ENCODE data around the gene HAUS3. TPM values are rescaled to one million over a fixed set of nuclear protein-coding genes. Genes with fewer than 3 reads are reported as not detected.

Gene HAUS3
- total and polyA plus RNA-seq, 4 donors, result 2.3 to 13.9 (median 5.3) TPM

GRCh38 chr4:2248044-2248780 lies 6.3 kb upstream of the HAUS3 start:
- H3K36me3 ChIP-seq (ENCODE audit: control insufficient read depth in 4 of 4, insufficient read depth in 3 of 4, low read depth in 1 of 4, low read length in 3 of 4), result peaks cover 4 to 30% (median 13%) of the 10 kb centered on the region in 4 donors
- WGBS, result 90% methylated on average over 21 of the region's 21 CpGs
- no peaks in the 10 kb centered on the region for H3K9me3 ChIP-seq (ENCODE audit: control insufficient read depth in 4 of 4, low read length in 3 of 4)
- H3K27ac ChIP-seq (ENCODE audit: low read depth in 1 of 2, low read length in 2 of 2), result no peak overlapping the region
- H3K4me1 ChIP-seq (ENCODE audit: control insufficient read depth in 4 of 4, insufficient read depth in 4 of 4, low read length in 3 of 4), result peaks cover 0 to 3% (median 1%) of the 10 kb centered on the region in 4 donors
- H3K4me3 ChIP-seq (ENCODE audit: low read depth in 1 of 3, low read length in 3 of 3), result no peak overlapping the region
- no peak overlapping the region for H3K9ac ChIP-seq (ENCODE audit: low read depth in 1 of 2, low read length in 2 of 2)
- DNase-seq (ENCODE audit: low spot score), result no peak
- H3K27me3 ChIP-seq (ENCODE audit: control insufficient read depth in 4 of 4, insufficient read depth in 4 of 4, low read length in 3 of 4), result no peaks in the 10 kb centered on the region
- TF ChIP-seq, protein P1, sequence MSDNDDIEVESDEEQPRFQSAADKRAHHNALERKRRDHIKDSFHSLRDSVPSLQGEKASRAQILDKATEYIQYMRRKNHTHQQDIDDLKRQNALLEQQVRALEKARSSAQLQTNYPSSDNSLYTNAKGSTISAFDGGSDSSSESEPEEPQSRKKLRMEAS (IDR thresholded peaks at IDR 0.05), result no peak

DNA sequence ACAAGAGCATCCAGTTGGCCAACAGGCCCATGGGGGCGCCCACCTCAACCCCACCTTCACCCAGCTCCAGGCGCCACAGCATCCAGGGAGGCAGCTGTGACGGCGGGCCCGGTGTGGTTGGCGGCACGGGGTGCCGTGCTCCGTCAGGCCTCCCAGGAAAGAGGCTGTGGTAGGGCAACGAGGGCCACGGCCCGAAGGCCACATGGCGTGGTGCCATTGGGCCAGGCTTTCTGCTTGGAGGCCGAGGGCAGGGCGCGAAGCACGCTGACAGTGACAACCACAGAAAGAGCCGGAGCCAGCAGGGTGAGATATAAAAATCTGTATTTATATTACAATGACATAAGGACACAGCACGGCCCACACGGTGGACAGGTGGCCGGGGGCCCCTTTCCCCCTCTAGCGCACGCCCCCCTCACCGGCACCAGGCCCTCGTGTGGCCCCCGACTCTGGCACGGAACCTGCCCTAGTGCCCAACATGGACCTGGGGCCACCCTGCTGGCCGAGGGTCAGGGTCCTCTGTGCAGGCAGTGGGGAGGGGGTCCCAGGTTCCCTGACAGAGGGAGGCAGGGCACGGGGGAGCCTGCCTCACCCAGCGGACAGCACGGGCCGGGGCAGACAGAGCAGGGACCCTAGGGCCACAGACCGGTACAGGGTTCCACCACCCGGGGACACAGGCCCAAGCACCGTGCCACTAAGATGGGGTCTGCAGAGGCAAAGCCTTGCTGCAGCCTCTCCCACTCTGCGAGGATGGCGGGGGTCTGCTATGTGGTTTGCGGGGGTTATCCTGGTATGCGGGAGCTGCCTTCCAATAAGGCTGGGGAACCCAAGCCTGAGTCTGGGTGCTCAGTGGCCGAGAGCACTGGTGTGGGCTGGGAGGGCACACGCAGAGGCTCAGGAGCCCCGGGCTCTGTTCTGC lies 5.5 kb upstream of the HAUS3 start:
- Histone ChIP-seq H3K4me3 (ENCODE audit: low read depth in 1 of 3, low read length in 3 of 3) (no peak overlapping the region), H3K9me3 (ENCODE audit: control insufficient read depth in 4 of 4, low read length in 3 of 4) (no peaks in the 10 kb centered on the region), H3K27me3 (ENCODE audit: control insufficient read depth in 4 of 4, insufficient read depth in 4 of 4, low read length in 3 of 4) (no peaks in the 10 kb centered on the region), H3K4me1 (ENCODE audit: control insufficient read depth in 4 of 4, insufficient read depth in 4 of 4, low read length in 3 of 4) (peaks cover 0 to 3% (median 1%) of the 10 kb centered on the region in 4 donors), H3K36me3 (ENCODE audit: control insufficient read depth in 4 of 4, insufficient read depth in 3 of 4, low read depth in 1 of 4, low read length in 3 of 4) (peaks cover 4 to 30% (median 12%) of the 10 kb centered on the region in 4 donors), H3K27ac (ENCODE audit: low read depth in 1 of 2, low read length in 2 of 2) (no peak overlapping the region), H3K9ac (ENCODE audit: low read depth in 1 of 2, low read length in 2 of 2) (no peak overlapping the region)
- TF ChIP-seq SP1 (IDR thresholded peaks at IDR 0.05) (no peak), JUND (IDR thresholded peaks at IDR 0.05) (no peak), EGR1 (IDR thresholded peaks at IDR 0.05; ENCODE audit: low read depth in 2 of 2) (no peak), REST (IDR thresholded peaks at IDR 0.05) (no peak), YY1 (IDR thresholded peaks at IDR 0.05) (no peak), FOXA1 (IDR thresholded peaks at IDR 0.05) (no peak), RAD21 (IDR thresholded peaks at IDR 0.05) (no peak), TAF1 (conservative IDR thresholded peaks at IDR 0.05) (no peak), HNF4A (conservative IDR thresholded peaks at IDR 0.05) (no peak), ATF3 (IDR thresholded peaks at IDR 0.05) (no peak), HNF4G (IDR thresholded peaks at IDR 0.05) (no peak), FOXA2 (IDR thresholded peaks at IDR 0.05) (no peak), GABPA (IDR thresholded peaks at IDR 0.05 in 1 of 2, conservative IDR thresholded peaks at IDR 0.05 in 1 of 2) (no peak), ZBTB33 (IDR thresholded peaks at IDR 0.05) (no peak), NR2F2 (IDR thresholded peaks at IDR 0.05) (no peak), RXRA (IDR thresholded peaks at IDR 0.05) (no peak)
- TF ChIP-seq, protein P2, sequence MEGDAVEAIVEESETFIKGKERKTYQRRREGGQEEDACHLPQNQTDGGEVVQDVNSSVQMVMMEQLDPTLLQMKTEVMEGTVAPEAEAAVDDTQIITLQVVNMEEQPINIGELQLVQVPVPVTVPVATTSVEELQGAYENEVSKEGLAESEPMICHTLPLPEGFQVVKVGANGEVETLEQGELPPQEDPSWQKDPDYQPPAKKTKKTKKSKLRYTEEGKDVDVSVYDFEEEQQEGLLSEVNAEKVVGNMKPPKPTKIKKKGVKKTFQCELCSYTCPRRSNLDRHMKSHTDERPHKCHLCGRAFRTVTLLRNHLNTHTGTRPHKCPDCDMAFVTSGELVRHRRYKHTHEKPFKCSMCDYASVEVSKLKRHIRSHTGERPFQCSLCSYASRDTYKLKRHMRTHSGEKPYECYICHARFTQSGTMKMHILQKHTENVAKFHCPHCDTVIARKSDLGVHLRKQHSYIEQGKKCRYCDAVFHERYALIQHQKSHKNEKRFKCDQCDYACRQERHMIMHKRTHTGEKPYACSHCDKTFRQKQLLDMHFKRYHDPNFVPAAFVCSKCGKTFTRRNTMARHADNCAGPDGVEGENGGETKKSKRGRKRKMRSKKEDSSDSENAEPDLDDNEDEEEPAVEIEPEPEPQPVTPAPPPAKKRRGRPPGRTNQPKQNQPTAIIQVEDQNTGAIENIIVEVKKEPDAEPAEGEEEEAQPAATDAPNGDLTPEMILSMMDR (IDR thresholded peaks at IDR 0.05; ENCODE audit: low read depth, low read length, missing input control), result no peak
- TF ChIP-seq, protein P1 (IDR thresholded peaks at IDR 0.05), result no peak
- 93% methylated on average over 42 of the region's 42 CpGs for WGBS
- no peak for DNase-seq (ENCODE audit: low spot score)

All from liver (tissue), 9 donors.